Dendritic cell treated with granulocyte-macrophage colony-stimulating factor and Interleukin-4, amounts not matched to agents 40 ng/mL and 50 ng/mL, for 4 days (primary cell): ENCODE data around the gene RHBDD1.

Experiments used
- H3K27ac Mint-ChIP-seq: one replicate; pipeline ENCODE4 v1.8.0; 2022; ENCODE audit warnings: mild to moderate bottlenecking, mixed read lengths
- H3K27me3 Mint-ChIP-seq: one replicate; pipeline ENCODE4 v1.8.0; 2022; ENCODE audit warnings: mild to moderate bottlenecking, mixed read lengths
- H3K36me3 Mint-ChIP-seq: one replicate; pipeline ENCODE4 v1.8.0; 2022; ENCODE audit warnings: low read depth, mixed read lengths
- H3K4me1 Mint-ChIP-seq: one replicate; pipeline ENCODE4 v1.8.0; 2022; ENCODE audit warnings: low read depth, mixed read lengths
- H3K4me3 Mint-ChIP-seq: one replicate; pipeline ENCODE4 v1.8.0; 2022; ENCODE audit warnings: mild to moderate bottlenecking, moderate library complexity, mixed read lengths
- H3K9me3 Mint-ChIP-seq: one replicate; pipeline ENCODE4 v1.8.0; 2022; ENCODE audit warnings: mixed read lengths
- intact Hi-C: fragments of 100-400 bp; cut with micrococcal nuclease; formaldehyde crosslinking; loops from one replicate; pipeline ENCODE4 v1.15.0; 2022

Gene RHBDD1

GRCh38 chr2:226965376-226965775, 129.5 kb downstream of the RHBDD1 start:
- H3K27ac Mint-ChIP-seq: no peak overlapping the region
- H3K4me3 Mint-ChIP-seq: no peak overlapping the region
- intact Hi-C loops: no loop called here
- H3K4me1 Mint-ChIP-seq: peaks cover 6% of the 10 kb centered on the region
- H3K9me3 Mint-ChIP-seq: no peaks in the 10 kb centered on the region
- H3K27me3 Mint-ChIP-seq: no peaks in the 10 kb centered on the region
- no peaks in the 10 kb centered on the region for H3K36me3 Mint-ChIP-seq

- no peaks in the 10 kb centered on the region for H3K27me3 Mint-ChIP-seq
- H3K9me3 Mint-ChIP-seq: no peaks in the 10 kb centered on the region
- H3K4me3 Mint-ChIP-seq: no peak overlapping the region
- no peak overlapping the region for H3K27ac Mint-ChIP-seq
- H3K36me3 Mint-ChIP-seq: peaks cover 14% of the 10 kb centered on the region
- intact Hi-C loops: no loop called here
- peaks cover 7% of the 10 kb centered on the region for H3K4me1 Mint-ChIP-seq
These were observed 133.7 kb downstream of the RHBDD1 start for GRCh38 chr2:226969417-226970080.

- H3K9me3 Mint-ChIP-seq: no peaks in the 10 kb centered on the region
- H3K36me3 Mint-ChIP-seq: peaks cover 21% of the 10 kb centered on the region
- intact Hi-C loops: no loop called here
- no peak overlapping the region for H3K4me3 Mint-ChIP-seq
- H3K27me3 Mint-ChIP-seq: no peaks in the 10 kb centered on the region
- H3K4me1 Mint-ChIP-seq: peaks cover 7% of the 10 kb centered on the region
- H3K27ac Mint-ChIP-seq: no peak overlapping the region
These were observed 134.5 kb downstream of the RHBDD1 start for GRCh38 chr2:226970362-226970761.

GRCh38 chr2:226971084-226971483, 135.2 kb downstream of the RHBDD1 start:
- Mint-ChIP-seq H3K27me3 (no peaks in the 10 kb centered on the region), H3K9me3 (no peaks in the 10 kb centered on the region), H3K36me3 (peaks cover 21% of the 10 kb centered on the region), H3K27ac (no peak overlapping the region), H3K4me1 (peaks cover 7% of the 10 kb centered on the region), H3K4me3 (no peak overlapping the region)
- intact Hi-C loops: no loop called here

- intact Hi-C loops: no loop called here
- no peaks in the 10 kb centered on the region for H3K27me3 Mint-ChIP-seq
- peaks cover 7% of the 10 kb centered on the region for H3K4me1 Mint-ChIP-seq
- no peak overlapping the region for H3K27ac Mint-ChIP-seq
- peaks cover 21% of the 10 kb centered on the region for H3K36me3 Mint-ChIP-seq
- H3K9me3 Mint-ChIP-seq: no peaks in the 10 kb centered on the region
- no peak overlapping the region for H3K4me3 Mint-ChIP-seq
These were observed 135.9 kb downstream of the RHBDD1 start for GRCh38 chr2:226971770-226972169.

- Mint-ChIP-seq H3K9me3 (no peaks in the 10 kb centered on the region), H3K4me3 (no peak overlapping the region), H3K36me3 (peaks cover 21% of the 10 kb centered on the region), H3K27me3 (no peaks in the 10 kb centered on the region), H3K27ac (no peak overlapping the region), H3K4me1 (peaks cover 7% of the 10 kb centered on the region)
- intact Hi-C loops: no loop called here
These were observed 138.0 kb downstream of the RHBDD1 start for GRCh38 chr2:226973816-226974215.

- intact Hi-C loops: no loop called here
- Mint-ChIP-seq H3K27ac (no peak overlapping the region), H3K4me1 (no peaks in the 10 kb centered on the region), H3K4me3 (no peak overlapping the region), H3K36me3 (peaks cover 23% of the 10 kb centered on the region), H3K27me3 (no peaks in the 10 kb centered on the region), H3K9me3 (no peaks in the 10 kb centered on the region)
These were observed 141.9 kb downstream of the RHBDD1 start for GRCh38 chr2:226977775-226978190.

GRCh38 chr2:226978300-226978699, 142.4 kb downstream of the RHBDD1 start:
- H3K36me3 Mint-ChIP-seq: peaks cover 23% of the 10 kb centered on the region
- no peaks in the 10 kb centered on the region for H3K9me3 Mint-ChIP-seq
- H3K27ac Mint-ChIP-seq: no peak overlapping the region
- H3K4me1 Mint-ChIP-seq: no peaks in the 10 kb centered on the region
- no peaks in the 10 kb centered on the region for H3K27me3 Mint-ChIP-seq
- no peak overlapping the region for H3K4me3 Mint-ChIP-seq
- intact Hi-C loops: no loop called here

GRCh38 chr2:226979004-226979403, 143.2 kb downstream of the RHBDD1 start:
- Mint-ChIP-seq H3K36me3 (peaks cover 18% of the 10 kb centered on the region), H3K4me3 (no peak overlapping the region), H3K4me1 (no peaks in the 10 kb centered on the region), H3K27ac (no peak overlapping the region), H3K27me3 (no peaks in the 10 kb centered on the region), H3K9me3 (no peaks in the 10 kb centered on the region)
- intact Hi-C loops: no loop called here

- H3K4me3 Mint-ChIP-seq: no peak overlapping the region
- no peaks in the 10 kb centered on the region for H3K9me3 Mint-ChIP-seq
- intact Hi-C loops: loop anchor here (10.0 kb wide), 1 partner anchor 167 kb away; no protein-coding TSS in a partner anchor
- H3K4me1 Mint-ChIP-seq: no peaks in the 10 kb centered on the region
- H3K27me3 Mint-ChIP-seq: no peaks in the 10 kb centered on the region
- H3K27ac Mint-ChIP-seq: peak overlapping the region; percentile 9
- H3K36me3 Mint-ChIP-seq: peaks cover 18% of the 10 kb centered on the region
These were observed 146.0 kb downstream of the RHBDD1 start for GRCh38 chr2:226981791-226982326.

- Mint-ChIP-seq H3K36me3 (peaks cover 18% of the 10 kb centered on the region), H3K27ac (no peak overlapping the region), H3K4me3 (no peak overlapping the region), H3K4me1 (no peaks in the 10 kb centered on the region), H3K9me3 (no peaks in the 10 kb centered on the region), H3K27me3 (no peaks in the 10 kb centered on the region)
- intact Hi-C loops: loop anchor here (10.0 kb wide), 1 partner anchor 169 kb away; no protein-coding TSS in a partner anchor
These were observed 148.3 kb downstream of the RHBDD1 start for GRCh38 chr2:226983895-226984749.

GRCh38 chr2:226984750-226985582, 149.1 kb downstream of the RHBDD1 start:
- Mint-ChIP-seq H3K4me3 (no peak overlapping the region), H3K9me3 (no peaks in the 10 kb centered on the region), H3K36me3 (peaks cover 11% of the 10 kb centered on the region), H3K4me1 (no peaks in the 10 kb centered on the region), H3K27me3 (no peaks in the 10 kb centered on the region), H3K27ac (no peak overlapping the region)
- intact Hi-C loops: loop anchor here (5.0 to 10.0 kb wide), 3 partner anchors 170 to 1313 kb away; no protein-coding TSS in a partner anchor

- intact Hi-C loops: loop anchor here (5.0 to 10.0 kb wide), 3 partner anchors 171 to 1313 kb away; no protein-coding TSS in a partner anchor
- Mint-ChIP-seq H3K27me3 (no peaks in the 10 kb centered on the region), H3K4me3 (no peak overlapping the region), H3K4me1 (no peaks in the 10 kb centered on the region), H3K36me3 (peaks cover 10% of the 10 kb centered on the region), H3K27ac (no peak overlapping the region), H3K9me3 (no peaks in the 10 kb centered on the region)
These were observed 149.7 kb downstream of the RHBDD1 start for GRCh38 chr2:226985583-226985946.
